Neural crest cell (in vitro differentiated cells): ENCODE results near the gene MRPS6. TPM values are rescaled to one million over a fixed set of nuclear protein-coding genes. Genes with fewer than 3 reads are reported as not detected.
A peak's percentile ranks its signal among the peaks of the same experiment; 100 is the strongest.

Source experiments
- DNase-seq: peaks from one replicate; pipeline ENCODE4 v3.0.0; 2021; ENCODE audit warnings: low read depth, mixed read lengths, low spot score
- H3K27ac Mint-ChIP-seq: one replicate; pipeline ENCODE4 v1.8.0; 2021; ENCODE audit warnings: mild to moderate bottlenecking, mixed read lengths; ENCODE audit not compliant: unreplicated experiment
- H3K27me3 Mint-ChIP-seq: 2 replicates; pipeline ENCODE4 v1.8.0; 2021; ENCODE audit warnings: low read depth, mild to moderate bottlenecking, mixed read lengths
- H3K36me3 Mint-ChIP-seq: 2 replicates; pipeline ENCODE4 v1.8.0; 2021; ENCODE audit warnings: low read depth, mild to moderate bottlenecking, mixed read lengths
- H3K4me1 Mint-ChIP-seq: 2 replicates; pipeline ENCODE4 v1.8.0; 2021; ENCODE audit warnings: mixed read lengths
- H3K4me3 Mint-ChIP-seq: one replicate; pipeline ENCODE4 v1.8.0; 2021; ENCODE audit warnings: mild to moderate bottlenecking, mixed read lengths
- H3K9me3 Mint-ChIP-seq: 2 replicates; pipeline ENCODE4 v1.8.0; 2021; ENCODE audit warnings: mixed read lengths
- CTCF ChIP-seq: fragments of 200-600 bp; sonication (generic); conservative IDR thresholded peaks from 2 replicates; pipeline ENCODE4 v1.5.0; 2021; ENCODE audit warnings: antibody characterized with exemption, mild to moderate bottlenecking
- total RNA-seq: library from RNA; stranded (reverse); gene quantifications from 2 replicates; pipeline ENCODE4 v1.2.1, GENCODE V29; 2021

Gene MRPS6
- total RNA-seq, 1 donor from 2014 or later: 94.1 TPM

- H3K27ac Mint-ChIP-seq: no peak overlapping the region
- H3K4me3 Mint-ChIP-seq: no peak overlapping the region
- no peak for TF ChIP-seq CTCF
- H3K4me1 Mint-ChIP-seq: peaks cover 14% of the 10 kb centered on the region
- no peaks in the 10 kb centered on the region for H3K9me3 Mint-ChIP-seq
- DNase-seq: no peak
- peaks cover 11% of the 10 kb centered on the region for H3K36me3 Mint-ChIP-seq
- no peaks in the 10 kb centered on the region for H3K27me3 Mint-ChIP-seq
These were observed 13.5 kb downstream of the MRPS6 start for GRCh38 chr21:34086887-34087306.

GRCh38 chr21:34088752-34089151 lies 15.4 kb downstream of the MRPS6 start:
- Mint-ChIP-seq H3K9me3 (no peaks in the 10 kb centered on the region), H3K4me1 (peaks cover 17% of the 10 kb centered on the region), H3K27ac (no peak overlapping the region), H3K4me3 (no peak overlapping the region), H3K27me3 (no peaks in the 10 kb centered on the region), H3K36me3 (peaks cover 5% of the 10 kb centered on the region)
- no peak for TF ChIP-seq CTCF
- no peak for DNase-seq

GRCh38 chr21:34091032-34091431 lies 17.7 kb downstream of the MRPS6 start:
- peaks cover 10% of the 10 kb centered on the region for H3K4me1 Mint-ChIP-seq
- H3K9me3 Mint-ChIP-seq: no peaks in the 10 kb centered on the region
- no peak overlapping the region for H3K4me3 Mint-ChIP-seq
- TF ChIP-seq CTCF: no peak
- H3K27ac Mint-ChIP-seq: no peak overlapping the region
- peaks cover 9% of the 10 kb centered on the region for H3K36me3 Mint-ChIP-seq
- no peak for DNase-seq
- H3K27me3 Mint-ChIP-seq: no peaks in the 10 kb centered on the region

DNA sequence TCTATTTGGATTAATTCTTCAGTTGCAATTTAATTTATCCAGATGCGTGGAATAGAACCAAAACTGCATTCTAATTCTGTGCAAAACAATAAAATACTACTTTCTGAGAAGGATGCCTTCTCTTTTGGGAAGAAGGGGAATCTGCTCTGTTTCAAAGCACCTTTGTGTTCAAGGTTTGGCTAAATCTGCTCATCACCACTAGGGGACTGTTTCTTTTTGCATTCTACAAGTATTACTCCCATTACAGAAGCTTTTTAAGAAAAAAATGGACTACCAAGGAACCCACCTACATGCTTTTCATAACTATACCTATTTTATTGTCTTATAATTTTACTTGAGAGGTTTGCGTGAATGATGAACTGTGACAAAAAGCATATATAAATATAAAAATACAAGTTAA lies 18.2 kb downstream of the MRPS6 start:
- H3K4me1 Mint-ChIP-seq: peaks cover 15% of the 10 kb centered on the region
- H3K27me3 Mint-ChIP-seq: no peaks in the 10 kb centered on the region
- TF ChIP-seq CTCF: peak; percentile 55
- no peaks in the 10 kb centered on the region for H3K9me3 Mint-ChIP-seq
- no peak overlapping the region for H3K4me3 Mint-ChIP-seq
- DNase-seq: no peak
- peaks cover 10% of the 10 kb centered on the region for H3K36me3 Mint-ChIP-seq
- H3K27ac Mint-ChIP-seq: no peak overlapping the region

DNA sequence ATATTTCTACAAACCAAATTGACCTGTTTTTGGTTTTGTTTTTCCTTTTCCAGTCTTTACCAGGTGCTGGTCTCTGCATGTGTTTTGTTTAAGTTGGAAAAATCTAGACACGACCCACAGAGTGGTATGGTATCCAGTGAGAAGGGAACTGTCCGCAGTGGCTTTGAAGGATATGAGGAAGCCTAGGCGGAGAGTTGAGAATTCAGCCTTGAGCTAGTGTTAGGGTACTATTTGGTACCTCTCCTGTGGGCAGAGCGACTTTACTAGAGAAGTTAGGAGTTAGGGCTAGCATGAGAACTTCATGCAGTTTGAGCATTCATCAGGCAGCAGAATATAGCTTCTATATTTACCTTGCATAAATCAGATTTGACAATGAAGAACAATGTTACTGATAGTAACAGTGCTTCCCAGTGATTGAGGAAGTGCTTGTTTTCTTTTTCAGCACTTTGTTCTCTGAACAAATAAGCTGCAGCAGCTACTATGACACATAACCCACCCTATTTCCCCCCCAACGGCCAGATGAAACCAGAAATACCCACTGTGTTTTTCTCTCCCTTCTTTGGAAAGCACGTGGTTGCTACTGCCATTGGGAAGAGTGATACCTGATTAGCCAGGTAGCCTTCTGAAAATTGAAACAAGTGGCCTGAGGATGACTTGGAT lies 19.0 kb downstream of the MRPS6 start:
- TF ChIP-seq CTCF: no peak
- Mint-ChIP-seq H3K9me3 (no peaks in the 10 kb centered on the region), H3K4me1 (peaks cover 23% of the 10 kb centered on the region), H3K4me3 (no peak overlapping the region), H3K27me3 (no peaks in the 10 kb centered on the region), H3K36me3 (peaks cover 18% of the 10 kb centered on the region), H3K27ac (no peak overlapping the region)
- DNase-seq: no peak
